Fibroblast of pulmonary artery (primary cell): ENCODE measurements around the gene KLK15.

ENCODE experiments used
- DNase-seq: peaks from one replicate; pipeline ENCODE4 v3.0.0-alpha.2; 2010; ENCODE audit warnings: low read depth
- H3K4me3 ChIP-seq: replicated peaks from 2 replicates; pipeline ENCODE4 v1.5.1; 2011; ENCODE audit warnings: low read depth, mild to moderate bottlenecking, control low read depth, low read length, moderate library complexity
- CTCF ChIP-seq: IDR thresholded peaks from 2 replicates; pipeline ENCODE4 v1.5.1; 2011; ENCODE audit warnings: mild to moderate bottlenecking, control low read depth, low read length, inconsistent platforms; ENCODE audit errors: missing control alignments

Gene KLK15

GRCh38 chr19:50830266-50831025 is 2.9 kb downstream of the KLK15 start:
- no peak for DNase-seq
- H3K4me3 ChIP-seq: no peak overlapping the region
- no peak for TF ChIP-seq CTCF

- H3K4me3 ChIP-seq: no peak overlapping the region
- no peak for DNase-seq
- no peak for TF ChIP-seq CTCF
These were observed 3.6 kb downstream of the KLK15 start for GRCh38 chr19:50829801-50830200.

GRCh38 chr19:50827476-50827875 is 5.9 kb downstream of the KLK15 start:
- H3K4me3 ChIP-seq: no peak overlapping the region
- DNase-seq: no peak
- TF ChIP-seq CTCF: no peak

- DNase-seq: no peak
- no peak overlapping the region for H3K4me3 ChIP-seq
- TF ChIP-seq CTCF: no peak
These were observed 6.7 kb downstream of the KLK15 start for GRCh38 chr19:50826492-50827240.

- DNase-seq: no peak
- no peak for TF ChIP-seq CTCF
- H3K4me3 ChIP-seq: no peak within 1 kb of the TSS
These were observed 9.9 kb downstream of the KLK15 start, which contains the start of gene KLK1 for GRCh38 chr19:50823389-50824042. KLK1 (minus strand) TSS chr19:50823787; CDS start chr19:50823748, 39 bp downstream.

GRCh38 chr19:50822661-50823208 is 10.6 kb downstream of the KLK15 start:
- no peak overlapping the region for H3K4me3 ChIP-seq
- no peak for TF ChIP-seq CTCF
- DNase-seq: no peak
